CD1c-positive myeloid dendritic cell (primary cell): Measurements from ENCODE around the gene MAP4.

Source experiments
- DNase-seq: peaks from one replicate; pipeline ENCODE4 v3.0.0-alpha.2; 2016; ENCODE audit errors: extremely low spot score

Gene MAP4

DNA sequence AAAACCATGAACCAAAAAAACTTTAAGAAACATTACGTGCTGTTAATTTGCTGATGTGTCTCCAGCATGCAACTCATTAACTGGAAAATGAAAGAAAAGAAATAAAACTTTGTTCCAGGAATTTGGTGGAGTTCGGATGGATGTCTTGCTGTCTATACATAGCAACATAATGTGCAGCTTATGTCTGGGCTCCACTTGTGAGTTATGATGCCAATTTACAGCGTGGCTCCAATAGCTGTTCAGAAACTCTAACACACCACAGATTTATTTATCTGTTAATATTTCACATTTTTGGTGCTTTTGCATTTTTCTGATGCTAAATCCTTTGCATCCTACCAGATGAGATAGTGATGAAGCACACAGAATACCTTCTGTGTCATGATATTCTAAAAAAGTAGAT lies 45.1 kb downstream of the MAP4 start:
- no peak for DNase-seq

DNA sequence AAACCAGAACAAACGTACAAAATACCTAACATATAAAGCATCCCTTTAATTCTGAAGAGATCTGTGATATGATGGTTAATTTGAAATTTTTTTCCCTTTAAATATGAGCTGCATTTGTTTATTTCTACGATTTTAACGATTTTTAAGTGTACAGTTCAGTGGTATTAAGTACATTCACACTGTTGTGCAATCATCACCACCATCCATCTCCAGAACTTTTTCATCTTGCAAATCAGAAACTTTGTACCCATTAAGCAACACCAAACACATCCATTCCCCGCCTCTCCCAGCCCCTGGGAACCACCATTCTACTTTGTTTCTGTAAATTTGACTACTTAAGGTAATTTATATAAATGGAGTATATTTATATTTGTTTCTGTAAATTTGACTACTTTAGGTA lies 51.5 kb downstream of the MAP4 start:
- no peak for DNase-seq

DNA sequence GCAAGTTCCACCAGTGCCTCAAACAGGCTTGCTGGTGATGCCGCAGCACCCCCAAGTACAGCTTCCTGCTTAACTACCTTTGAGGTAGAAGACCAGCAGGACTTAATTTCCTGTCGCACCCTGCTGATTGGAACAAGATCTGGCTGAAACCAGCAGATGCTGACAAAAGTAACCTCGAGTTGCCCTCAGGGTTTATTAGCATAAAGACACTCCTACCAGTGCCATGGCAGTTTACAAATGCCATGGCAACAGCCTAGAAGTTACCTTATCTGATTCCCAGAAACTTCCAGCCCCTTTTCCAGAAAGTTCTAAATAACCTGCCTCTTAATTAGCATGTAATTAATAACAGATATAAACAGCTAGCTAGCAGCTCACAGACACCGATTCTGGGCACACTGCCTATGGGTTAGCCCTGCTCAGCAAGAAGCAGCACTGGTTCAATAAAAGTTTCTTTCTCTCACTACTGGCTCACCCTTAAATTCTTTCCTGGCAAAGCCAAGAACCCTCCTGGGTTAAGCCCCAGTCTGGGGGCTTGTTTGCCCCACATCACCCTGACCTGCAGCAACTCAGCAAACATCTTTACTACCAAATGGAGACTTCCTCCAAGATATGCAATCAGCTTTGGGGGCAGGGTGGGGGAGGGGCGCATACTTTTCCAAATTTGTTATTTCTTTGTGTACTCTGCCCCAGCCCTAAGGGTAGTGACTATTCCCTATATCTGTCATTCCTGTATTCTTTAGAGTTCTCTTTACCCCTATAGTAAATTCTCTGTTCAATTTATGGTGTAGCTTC lies 54.2 kb downstream of the MAP4 start:
- DNase-seq: no peak

DNA sequence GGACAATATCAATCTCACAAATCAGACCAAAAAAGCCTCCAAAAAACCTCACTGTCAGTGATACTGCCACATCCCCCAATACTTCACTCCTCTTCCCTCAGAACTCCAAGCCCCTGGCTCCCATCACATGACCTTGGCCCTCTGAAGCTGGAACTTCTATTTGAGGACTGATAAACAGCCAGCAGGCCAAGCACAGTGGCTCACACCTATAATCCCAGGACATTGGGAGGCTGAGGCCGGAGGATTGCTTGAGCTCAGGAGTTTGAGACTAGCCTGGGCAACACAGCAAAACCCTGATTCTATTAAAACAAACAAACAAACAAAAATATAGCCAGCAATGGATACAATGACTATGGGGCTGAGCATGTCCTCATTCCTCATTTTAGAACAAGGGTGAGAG lies 55.2 kb downstream of the MAP4 start:
- no peak for DNase-seq

DNA sequence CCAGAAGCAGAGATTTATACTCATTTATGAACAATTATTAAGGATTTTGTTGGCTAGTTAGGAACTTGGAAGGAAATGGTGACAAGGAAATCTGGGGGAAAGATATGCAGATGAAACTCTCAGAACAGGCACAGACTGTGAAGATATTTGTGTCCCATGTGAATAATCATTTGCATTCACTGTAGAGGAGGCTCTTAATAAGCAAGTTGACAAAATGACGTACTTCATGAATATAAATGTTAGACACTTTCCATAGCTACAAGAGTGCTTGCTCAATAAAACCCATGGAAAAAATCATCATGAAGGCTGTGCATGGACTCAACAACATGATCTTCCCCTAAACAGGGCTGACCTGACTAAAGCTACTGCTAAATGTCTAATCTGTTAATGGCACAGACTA lies 59.7 kb downstream of the MAP4 start:
- DNase-seq: no peak

DNA sequence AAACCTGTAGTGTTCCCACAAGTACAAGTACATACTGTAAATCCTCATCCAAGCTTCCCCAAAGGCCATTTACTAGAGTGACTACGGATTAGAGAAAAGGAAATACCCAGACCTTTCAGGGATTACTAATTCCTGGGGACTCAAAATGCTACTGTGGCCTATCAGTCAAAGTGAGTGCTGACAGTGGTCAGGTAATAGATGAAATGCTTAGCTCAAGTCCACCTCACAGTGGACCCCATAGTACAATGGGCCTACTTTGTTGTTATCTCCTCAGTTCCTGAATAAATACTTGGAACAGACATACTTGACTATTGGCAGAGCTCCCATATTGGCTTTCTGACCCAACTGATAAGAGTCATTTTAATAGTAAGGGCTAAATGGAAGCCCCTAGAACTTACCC lies 61.6 kb downstream of the MAP4 start:
- no peak for DNase-seq

DNA sequence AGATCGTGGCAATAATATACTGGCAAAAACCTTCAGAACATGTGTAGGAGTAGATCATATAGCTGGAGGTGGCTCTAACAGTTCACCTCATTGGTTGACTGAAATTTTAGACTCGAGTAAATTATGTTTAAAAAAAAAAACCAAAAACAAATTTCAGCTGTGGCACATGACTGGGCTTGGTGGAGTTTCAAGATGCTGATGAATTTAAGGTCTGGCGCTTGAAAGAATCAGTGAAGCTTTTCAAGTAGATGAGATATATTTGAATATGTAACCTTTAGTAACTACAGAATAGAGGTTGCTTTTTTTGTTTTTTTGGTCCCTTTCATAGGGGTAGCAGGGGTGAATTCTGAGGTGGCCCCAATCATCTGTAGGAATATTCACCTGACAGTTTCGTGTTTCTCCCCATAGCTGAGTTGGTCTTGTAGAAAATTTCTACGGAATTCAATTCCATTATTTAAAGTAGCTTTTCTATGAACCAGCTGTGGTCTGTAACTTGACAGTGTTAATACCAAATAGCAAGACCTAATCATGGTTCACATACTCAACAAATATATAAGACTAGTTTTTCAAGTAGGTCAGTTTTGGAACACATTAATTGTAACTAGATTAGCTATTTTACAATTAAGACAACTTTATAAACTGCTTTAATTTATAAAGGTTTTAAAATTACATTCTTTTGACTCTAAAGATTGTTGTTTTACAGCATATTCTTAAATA lies 65.6 kb downstream of the MAP4 start:
- no peak for DNase-seq

DNA sequence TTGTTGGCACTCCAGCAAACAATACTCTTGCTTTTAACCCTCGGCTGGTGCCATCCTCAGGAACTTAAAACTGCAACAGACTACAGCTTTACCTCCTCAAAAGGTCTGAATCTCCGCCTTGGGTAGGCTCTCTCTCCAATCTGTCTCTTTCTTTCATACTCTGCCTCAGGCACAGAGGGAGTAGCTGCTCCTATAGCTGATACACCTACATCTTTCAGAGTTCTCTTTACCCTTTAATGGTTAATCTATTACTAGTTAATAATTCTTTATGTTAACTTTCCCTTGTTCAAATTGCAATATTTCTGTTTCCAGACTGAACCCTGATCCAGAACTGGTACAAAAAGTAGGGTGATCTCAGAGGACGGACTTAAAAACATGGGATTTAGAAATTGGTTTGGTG lies 66.2 kb downstream of the MAP4 start:
- DNase-seq: no peak

DNA sequence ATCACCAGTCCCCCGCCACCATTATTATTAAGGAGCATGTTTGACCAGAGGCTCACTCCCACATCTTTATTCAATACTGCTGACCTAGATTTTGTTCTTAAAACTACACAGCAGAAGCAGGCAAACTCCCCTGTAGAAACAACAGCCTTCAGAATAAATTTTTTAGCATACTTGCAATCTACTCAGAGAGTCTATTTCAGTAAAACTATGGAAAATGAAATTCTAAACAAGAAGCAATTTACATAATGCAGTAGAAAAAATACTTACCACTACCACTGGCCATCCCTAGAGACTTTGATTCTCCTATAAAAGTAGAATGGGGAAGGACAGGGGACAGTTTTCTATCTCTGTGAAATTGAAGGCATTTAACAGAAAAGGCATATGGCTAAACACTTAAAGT lies 76.0 kb downstream of the MAP4 start:
- DNase-seq: no peak

DNA sequence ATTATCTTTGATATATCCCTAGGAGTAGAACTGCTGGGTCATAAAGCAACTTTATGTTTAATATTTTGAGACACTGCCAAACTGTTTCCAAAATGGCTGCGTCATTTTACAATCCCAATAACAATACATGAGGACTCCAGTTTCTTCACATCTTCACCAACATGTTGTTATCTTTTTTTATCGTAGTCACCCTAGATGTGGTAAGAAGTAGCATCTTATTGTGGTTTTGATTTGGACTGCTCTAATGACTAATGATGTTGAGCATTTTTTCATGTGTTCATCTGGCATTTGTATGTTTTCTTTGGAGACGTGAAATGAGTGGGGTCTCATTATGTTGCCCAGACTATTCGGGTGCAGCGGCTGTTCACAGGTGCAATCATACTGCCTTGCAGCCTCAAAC lies 83.8 kb downstream of the MAP4 start:
- DNase-seq: no peak

DNA sequence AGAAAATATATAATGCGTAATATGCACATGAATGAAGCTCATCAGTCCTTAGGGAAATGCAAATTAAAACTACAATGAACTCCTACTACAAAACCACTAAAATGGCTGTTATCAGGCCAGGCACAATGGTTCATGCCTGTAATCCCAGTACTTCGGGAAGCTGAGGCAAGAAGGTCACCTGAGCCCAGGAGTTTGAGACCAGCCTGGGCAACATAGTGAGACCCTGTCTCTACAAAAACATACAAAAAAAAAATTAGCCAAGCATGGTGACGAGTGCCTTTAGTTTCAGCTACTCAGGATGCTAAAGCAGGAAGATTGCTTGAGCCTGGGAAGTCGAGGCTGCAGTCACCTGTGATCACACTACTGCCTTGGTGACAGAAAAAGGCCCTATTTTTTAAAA lies 85.2 kb downstream of the MAP4 start:
- DNase-seq: no peak

DNA sequence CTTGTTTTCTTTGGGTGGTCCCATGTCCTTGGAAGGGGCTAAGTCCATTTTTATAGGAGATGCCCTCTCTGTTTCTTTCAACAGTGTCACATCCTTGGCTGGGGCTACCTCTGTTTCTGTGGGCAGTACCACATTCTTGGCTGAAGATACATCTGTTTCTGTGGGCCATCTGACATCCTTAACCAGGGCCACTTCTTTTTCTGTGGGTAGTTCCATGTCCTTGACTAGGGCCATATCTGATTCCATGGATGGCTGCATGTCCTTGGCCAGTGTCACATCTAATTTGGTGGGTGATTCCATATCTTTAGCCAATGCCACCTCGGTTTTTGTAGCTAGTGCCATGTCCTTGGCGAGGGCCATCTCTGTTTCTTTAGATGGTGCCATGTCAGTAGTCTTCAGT lies 99.5 kb downstream of the MAP4 start:
- DNase-seq: no peak

DNA sequence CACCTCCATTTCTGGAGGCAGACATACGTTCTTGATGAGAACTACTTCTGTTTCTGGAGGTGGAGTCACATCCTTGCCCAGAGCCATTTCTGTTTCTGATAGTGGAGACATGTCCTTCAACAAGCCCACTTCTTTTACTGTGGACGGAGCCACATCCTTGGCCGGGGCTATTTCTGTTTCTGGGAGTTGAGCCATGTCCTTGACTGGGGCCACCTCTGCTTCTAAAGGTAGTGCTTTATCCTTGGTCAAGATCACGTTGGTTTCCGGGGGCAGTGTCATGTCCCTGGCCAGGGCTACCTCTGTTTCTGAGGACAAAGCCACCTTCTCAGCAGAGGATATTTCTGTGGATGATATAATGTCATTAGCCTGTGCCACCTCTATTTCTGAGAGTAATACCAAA lies 100.0 kb downstream of the MAP4 start:
- no peak for DNase-seq

DNA sequence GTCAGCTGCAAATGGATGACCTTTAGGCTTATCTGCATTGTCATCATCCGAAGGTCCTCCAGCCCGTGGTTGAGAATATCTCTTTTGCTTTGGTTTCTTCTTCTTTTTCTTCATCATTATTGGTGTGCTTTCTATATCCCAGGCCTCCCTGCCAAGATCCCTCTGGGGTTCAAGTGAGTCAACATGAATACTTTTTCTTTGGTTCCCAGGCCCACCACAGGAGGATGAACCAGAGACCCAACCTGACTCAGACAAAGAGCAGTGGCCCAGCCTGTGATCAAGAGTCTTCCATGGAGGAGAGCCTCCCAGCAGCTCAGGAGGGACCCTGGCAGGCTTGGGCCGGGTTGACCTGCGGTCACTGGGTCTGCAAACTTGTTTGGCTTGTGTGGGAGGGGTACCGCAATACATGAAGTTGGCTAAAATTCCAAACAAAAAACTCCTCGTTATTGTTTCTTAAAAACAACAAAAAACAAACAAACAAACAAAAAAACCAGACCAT lies 104.2 kb downstream of the MAP4 start:
- DNase-seq: no peak

DNA sequence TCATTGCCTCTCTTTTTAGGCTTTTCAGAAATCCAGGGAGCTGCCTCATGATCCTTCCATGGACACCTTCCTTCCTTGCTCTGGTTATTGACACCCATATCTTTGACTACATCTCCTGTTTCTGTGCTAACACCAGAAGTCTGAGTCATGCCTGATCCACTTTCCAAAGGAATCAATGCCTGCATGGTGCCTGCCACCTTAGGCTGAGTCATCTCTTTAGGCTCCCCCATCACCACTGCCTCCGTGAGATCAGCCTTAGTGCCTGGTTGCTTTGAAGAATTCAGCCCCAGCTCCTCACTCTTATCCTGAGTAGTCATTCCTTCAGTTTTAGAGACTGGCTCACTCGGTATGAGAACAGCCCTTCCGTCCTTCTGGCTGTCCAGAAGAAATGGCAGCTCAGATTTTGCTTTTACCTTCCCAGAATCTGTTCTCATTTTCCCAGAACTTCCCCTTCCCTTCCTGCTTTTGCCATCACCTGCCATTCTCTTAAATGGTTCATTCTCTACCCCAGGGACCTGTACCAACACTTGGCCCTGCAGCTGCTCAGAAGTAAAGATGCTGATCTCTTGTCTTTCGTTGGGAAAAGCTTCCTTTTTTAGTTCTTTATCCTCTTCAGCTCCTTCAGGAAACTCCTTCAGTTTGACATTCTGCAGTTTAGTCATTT lies 105.3 kb downstream of the MAP4 start:
- DNase-seq: no peak

DNA sequence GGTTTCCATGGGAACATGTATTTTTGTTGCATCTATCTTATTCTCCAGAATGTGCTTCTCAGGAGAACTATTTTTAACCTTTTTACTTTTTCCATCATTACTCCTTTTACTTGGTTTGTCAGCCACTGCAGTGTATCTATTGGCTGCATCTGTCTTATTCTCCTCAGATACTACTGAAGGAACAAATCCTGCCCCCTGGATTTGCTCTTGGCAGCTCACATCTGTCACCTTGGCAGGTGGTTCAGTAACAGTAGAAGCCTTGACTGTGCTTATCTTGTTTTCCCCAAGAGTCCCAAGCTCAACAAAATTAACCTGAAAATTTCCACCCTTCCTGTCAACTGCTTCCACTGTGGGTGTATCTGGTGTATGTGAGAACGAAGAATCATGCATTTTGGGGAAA lies 106.0 kb downstream of the MAP4 start:
- no peak for DNase-seq

DNA sequence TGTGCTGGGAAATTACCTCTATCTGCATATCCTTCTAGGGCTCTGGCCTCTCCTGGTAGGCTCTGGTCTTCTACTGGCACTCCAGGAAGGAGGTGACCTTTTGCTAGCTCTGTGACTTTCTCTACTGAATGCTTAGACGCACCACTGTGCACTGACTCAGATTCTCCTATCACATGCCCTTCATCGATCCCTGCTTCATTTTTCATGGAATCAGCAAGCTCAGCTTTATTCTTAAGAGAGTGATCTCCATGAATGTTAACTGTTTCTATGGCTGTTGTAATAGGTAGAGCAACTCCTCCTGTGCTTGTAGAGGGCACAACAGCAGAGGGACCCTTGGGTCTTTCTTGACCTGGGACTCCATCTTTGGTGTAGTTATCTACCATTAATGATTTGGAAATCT lies 106.6 kb downstream of the MAP4 start:
- DNase-seq: no peak

DNA sequence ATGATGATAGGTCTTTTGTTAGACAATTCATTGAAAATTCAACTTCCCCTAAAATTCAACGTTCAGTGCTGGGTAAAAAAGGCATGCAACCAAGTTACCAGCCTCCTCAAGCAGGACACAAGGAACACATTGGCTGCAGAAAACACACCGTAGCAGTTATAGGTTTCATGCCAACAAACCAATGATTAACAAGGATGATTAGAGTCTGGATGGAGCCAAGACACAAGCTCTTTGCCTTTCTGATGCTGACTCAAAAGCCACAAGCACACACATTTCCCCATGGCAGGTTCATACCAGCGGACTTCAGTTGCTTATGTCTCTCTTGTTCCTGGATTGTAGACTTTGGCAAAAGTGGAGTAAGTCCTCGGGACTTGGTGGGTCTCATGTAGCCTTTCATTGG lies 107.5 kb downstream of the MAP4 start:
- no peak for DNase-seq

DNA sequence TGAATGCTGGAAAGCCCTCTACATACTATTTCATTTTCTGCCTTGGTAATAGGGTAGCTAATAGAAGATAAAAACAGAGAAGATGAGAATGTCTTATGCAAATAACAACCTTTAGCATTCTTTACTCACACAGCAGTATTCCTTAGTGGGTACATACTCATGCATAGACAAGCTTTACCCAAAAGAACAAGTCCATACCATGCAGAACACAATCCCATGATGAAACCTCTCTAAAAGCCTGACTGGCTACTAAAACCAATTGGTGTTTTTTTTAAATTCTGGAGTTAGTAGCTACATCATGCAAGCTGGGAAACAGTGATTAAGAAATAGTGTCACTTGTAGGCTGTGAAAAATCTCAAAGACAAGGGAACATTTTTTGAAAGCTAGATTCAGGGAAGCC lies 108.4 kb downstream of the MAP4 start:
- no peak for DNase-seq

DNA sequence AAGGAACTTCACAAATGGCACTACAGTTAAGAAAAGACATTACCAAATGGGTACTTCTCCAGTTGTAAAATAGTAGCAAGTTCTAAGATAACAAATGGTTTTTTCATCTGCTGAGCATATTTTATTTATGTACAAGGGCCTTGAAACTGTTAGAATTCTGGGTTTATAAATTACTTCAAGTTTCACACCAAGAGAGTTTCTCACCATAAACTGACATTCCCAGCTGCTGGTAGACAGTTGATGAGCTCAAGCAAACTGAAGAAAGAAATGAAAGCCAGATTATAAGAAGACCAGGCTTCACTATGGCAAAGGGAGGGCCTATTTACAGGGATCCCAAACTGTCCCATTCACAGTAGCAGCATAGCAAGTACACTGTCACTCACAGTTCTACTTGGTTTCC lies 113.5 kb downstream of the MAP4 start:
- no peak for DNase-seq

DNA sequence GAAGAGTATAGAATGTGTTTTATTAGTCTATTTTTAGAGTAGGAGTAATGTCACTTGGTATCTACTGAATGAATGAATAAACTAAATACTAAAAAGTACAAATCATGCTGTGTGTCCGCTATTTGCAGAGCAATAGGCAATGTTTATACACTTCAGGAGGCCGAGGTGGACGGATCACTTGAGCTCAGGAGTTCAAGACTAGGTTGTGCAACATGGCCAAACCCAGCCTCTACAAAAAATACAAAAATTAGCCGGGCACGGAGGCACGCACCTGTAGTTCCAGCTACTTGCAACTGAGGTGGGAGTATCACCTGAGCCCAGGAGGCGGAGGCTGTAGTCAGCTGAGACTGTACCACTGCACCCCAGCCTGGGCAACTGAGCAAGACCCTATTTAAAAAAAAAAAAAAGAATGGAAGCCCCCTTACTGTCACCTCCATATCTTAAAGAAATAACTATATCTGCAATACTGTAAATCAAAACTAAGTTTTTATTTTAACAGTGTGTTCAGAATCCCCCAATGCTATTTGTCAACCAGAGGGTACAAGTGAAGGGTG lies 114.9 kb downstream of the MAP4 start:
- no peak for DNase-seq

DNA sequence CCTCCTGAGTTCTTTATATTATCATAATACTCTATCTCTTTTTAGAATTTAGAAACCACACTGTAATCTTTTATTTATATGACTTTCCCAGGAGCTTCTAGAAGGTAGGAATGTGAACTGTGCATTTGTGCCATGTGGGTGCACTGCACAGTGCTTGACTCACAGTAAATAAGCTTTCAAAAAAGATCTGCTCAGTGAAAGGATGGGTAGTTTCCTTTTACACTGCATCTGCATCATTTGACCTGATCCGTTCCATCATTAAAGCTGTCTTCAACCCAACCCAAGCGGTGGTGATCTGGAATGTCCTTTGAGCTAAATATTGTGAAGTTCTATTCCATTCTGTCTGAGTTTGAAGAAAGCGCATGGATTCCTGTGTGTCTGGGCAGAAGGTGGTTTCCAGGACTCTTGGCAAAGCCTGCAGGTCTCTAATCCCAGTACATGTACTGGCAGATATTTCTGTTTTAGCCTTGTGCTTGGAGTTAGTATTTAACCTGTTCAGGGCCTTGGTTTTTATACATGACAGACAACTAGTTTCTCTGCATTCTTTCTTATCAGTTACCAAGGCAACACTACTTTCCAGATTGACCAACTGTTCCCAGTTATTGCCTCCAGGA lies 116.6 kb downstream of the MAP4 start:
- no peak for DNase-seq
